D341Med (cell line): Measurements from ENCODE around the gene NPL.

Source experiments
- DNase-seq: peaks from one replicate; pipeline ENCODE4 v3.0.0; 2012; ENCODE audit warnings: low spot score

The NPL gene

GRCh38 chr1:182817802-182818201 is 28.2 kb downstream of the NPL start:
- no peak for DNase-seq

GRCh38 chr1:182823220-182823619 is 33.6 kb downstream of the NPL start:
- DNase-seq = no peak

DNA sequence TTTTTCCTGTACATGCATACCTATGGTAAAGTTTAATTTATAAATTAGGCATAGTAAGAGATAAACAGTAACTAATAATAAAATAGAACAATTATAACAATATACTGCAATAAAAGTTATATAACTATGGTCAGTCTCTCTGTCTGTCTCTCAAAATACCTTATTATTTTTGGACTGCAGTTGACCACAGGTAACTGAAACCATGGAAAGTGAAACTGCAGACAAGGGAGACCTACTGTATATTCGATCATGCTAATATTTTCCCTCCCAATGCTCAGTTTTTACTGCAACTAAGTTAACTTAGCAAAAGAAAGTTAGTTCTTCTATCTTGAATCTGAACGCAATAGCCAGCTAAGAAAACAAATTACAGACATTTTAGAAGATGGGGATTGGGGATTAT is 37.3 kb downstream of the NPL start:
- no peak for DNase-seq

- no peak for DNase-seq
Measured at GRCh38 chr1:182829285-182829932, 39.8 kb downstream of the NPL start.

DNA sequence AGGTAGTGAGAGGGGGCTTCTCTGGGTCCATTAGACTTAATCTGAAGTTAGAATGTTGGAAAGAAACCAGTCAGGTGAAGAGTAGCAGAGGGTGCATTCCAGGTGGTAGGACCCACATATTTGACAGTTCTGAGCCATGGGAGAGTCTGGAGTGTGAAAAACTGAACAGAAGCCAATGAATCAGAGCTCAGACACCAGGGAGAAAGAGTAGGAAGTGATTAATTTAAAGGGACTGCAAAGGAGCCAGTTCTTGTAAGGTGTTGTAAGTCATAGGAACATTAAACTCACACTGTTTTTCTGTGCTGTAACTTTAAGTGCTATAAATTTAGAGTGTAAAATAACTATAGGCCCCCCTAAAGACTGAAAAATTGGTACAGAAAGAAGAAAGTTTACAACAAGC is 43.7 kb downstream of the NPL start:
- no peak for DNase-seq

GRCh38 chr1:182834326-182834725 is 44.8 kb downstream of the NPL start:
- DNase-seq = no peak

DNA sequence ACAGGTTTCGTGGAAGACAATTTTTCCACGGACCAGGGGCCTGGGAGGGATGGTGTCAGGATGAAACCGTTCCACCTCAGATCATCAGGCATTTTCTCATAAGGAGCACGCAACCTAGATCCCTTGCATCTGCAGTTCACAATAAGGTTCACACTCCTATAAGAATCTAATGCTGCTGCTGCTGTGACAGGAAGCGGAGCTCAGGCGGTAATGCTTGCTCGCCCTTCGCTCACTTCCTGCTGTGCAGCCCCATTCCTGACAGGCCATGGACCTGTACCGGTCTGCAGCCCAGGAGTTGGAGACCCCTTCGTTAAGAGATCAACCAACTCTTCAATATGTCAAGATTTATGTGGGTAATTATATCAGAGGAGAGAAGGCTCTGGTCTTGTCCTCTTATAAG is 46.2 kb downstream of the NPL start:
- no peak for DNase-seq

- peak; percentile 100 for DNase-seq
Measured at GRCh38 chr1:182839209-182840066, 49.9 kb downstream of the NPL start, which contains the start of gene DHX9. Gene DHX9 (plus strand): TSS chr1:182839347. CDS start chr1:182842567, 3,220 bp downstream.

- DNase-seq = no peak
Measured at GRCh38 chr1:182841368-182841988, 51.9 kb downstream of the NPL start.

DNA sequence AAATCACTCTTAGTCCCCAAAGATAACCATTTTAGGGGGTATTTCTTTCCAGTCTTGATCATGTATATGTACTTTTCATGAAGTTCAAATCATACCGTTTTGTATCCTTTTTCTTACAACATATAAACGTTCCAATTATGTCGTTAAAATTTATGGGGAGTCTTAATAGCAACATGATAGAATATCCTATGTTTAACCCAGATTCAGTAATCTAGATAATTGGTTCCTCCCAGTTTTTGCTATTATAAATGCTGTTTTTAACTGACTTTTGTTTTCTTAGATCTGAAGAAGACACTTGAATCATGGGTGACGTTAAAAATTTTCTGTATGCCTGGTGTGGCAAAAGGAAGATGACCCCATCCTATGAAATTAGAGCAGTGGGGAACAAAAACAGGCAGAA is 52.7 kb downstream of the NPL start:
- DNase-seq = no peak

DNA sequence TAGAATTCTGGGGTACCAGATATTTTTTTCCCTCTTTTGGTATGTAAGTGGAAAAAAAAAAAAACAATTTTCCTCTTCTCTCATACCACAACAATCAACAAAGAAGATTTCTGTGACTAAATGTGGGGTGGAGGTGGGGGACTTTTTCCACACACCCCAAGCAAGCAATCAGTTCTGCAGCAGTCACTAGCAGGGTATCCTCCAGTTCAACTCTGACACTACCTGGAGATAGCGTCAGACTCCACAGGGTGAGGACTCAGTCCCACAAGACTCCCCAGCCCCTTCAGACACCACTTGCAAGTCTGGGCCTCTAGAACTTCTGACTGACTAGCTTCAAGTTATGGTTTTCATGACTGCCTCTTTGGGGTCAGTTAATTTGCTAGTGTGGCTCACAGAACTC is 55.8 kb downstream of the NPL start:
- DNase-seq = no peak

- peak; percentile 62 for DNase-seq
Measured at GRCh38 chr1:182845894-182846293, 56.3 kb downstream of the NPL start.

DNA sequence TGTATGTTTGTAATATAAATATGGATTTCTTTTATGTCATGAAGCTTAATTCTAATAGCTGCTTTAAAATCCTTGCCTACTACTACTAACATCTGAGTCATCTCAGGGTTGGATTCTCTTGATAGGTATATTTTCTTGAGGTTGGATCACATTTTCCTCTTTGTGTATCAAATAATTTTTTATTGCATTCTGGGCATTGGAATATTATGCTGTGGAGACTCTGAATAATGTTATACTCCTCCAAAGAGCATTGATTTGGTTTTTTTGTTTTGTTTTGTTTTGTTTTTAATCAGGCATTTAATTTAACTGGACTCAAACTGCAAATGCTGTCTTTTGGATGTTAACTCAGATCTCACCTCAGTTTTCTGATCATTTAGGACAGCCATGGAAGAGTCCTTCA is 57.5 kb downstream of the NPL start:
- no peak for DNase-seq

DNA sequence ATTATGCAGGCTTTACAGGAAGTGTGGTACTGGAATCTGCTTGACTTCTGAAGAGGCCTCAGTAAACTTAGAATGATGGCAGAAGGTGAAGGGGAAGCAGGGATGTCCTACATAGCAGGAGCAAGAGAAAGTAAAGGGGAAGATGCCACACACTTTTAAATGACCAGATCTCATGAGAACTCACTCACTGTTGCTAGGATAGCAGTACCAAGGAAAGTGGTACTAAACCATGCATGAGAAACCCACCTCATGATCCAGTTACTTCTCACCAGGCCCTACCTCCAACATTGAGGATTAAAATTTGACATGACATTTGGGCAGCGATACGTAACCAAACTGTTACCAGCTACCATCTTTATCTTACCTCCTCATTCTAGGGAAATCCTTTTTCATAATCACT is 59.2 kb downstream of the NPL start:
- no peak for DNase-seq

GRCh38 chr1:182850319-182850718 is 60.7 kb downstream of the NPL start:
- no peak for DNase-seq

DNA sequence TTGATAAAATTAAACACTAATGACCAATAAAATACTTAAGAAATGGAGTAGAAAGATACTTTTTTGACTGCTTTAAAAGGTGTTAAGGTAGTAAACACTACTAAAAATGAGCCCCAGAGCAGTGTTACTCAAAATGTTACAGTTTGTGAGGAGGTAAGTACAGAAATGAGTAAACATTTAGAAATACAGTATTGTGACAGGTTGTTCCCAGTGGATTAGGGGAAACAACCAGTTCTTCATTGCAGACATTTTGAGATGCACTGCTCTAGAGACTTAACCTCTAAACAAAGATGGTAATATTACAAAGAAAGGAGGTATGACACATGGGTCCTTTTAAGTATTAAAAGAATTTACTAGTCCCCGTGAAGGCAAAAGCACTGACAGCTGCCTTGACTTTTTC is 62.3 kb downstream of the NPL start:
- no peak for DNase-seq

DNA sequence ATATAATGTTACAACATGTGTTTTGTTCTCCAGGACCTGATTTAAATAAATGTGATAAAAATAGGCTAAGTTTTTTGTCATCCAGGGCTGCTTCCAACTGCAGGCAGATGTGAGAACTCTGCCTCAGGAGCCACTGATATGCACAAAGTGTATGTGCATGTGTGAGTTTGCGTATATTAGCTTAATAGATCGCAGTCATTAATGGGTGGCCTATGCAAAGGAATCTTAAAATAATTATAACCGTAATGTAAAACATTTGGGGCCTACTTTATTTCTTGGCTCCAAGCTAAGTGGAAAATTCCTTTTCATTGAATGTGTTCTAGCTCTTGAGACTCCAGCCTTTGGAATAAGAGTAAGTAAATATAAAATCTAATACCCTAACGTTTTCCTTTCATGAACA is 66.3 kb downstream of the NPL start:
- DNase-seq = no peak

- no peak for DNase-seq
Measured at GRCh38 chr1:182857212-182857611, 67.6 kb downstream of the NPL start.

- no peak for DNase-seq
Measured at GRCh38 chr1:182860658-182861057, 71.1 kb downstream of the NPL start.

- DNase-seq = no peak
Measured at GRCh38 chr1:182861994-182862393, 72.4 kb downstream of the NPL start.

GRCh38 chr1:182862827-182863226 is 73.3 kb downstream of the NPL start:
- DNase-seq = no peak

DNA sequence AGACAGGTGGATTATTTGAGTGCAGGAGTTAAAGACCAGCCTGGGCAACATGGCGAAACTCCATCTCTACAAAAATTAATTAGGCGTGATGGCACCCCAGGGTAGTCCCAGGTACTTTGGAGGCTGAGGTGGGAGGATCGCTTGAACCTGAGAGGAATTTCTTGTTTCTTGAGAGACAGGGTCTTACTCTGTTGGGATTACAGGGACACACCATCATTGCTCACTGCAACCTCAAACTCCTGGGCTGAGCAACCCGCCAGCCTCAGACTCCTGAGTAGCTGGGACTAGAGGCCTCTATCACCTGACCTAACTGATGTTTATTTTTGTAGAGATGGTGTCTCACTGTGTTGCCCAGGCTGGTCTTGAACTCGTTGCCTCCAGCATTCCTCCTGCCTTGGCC is 74.4 kb downstream of the NPL start:
- no peak for DNase-seq

DNA sequence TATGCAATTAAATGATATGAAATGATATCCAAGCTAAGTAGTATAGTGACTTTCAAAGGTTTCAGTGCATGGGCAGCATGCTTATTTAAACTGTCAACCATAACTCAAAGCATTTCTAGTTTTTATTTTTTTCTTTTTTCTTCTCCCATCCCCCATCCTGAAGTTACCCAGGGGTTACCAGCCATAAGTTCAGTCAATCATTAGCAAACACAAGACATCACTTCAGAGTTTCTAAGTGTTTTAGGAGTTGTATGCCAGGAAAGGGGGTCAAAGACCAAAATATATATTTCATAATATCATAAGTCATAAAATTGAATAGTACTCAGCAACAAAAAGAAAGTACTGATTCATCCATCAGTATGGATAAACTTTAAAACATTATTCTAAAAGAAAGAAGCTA is 78.3 kb downstream of the NPL start:
- DNase-seq = no peak
